AG04450 (cell line): ENCODE results near the gene RGS1. TPM values are rescaled to one million over a fixed set of nuclear protein-coding genes. Genes with fewer than 3 reads are reported as not detected.

Experiments
- CTCF ChIA-PET: fragments of 300-600, 350-600 bp; formaldehyde crosslinking; extraction: SDS; loops from one replicate; lab custom pipeline; 2022; ENCODE audit warnings: antibody characterized with exemption, inconsistent platforms; lab: Charles Lee
- POLR2A ChIA-PET: fragments of 350-600 bp; formaldehyde crosslinking; extraction: SDS; loops from one replicate; lab custom pipeline; 2021; ENCODE audit warnings: antibody characterized with exemption, inconsistent platforms; lab: Yijun Ruan, JAX
- DNase-seq: peaks from one replicate; pipeline ENCODE4 v3.0.0-alpha.2; 2011; ENCODE audit warnings: low read depth, low spot score
- H3K27ac ChIP-seq: one replicate; pipeline ENCODE4 v1.5.1; 2012; ENCODE audit warnings: low read depth, low read length, control low read depth
- H3K27me3 ChIP-seq: one replicate; pipeline ENCODE4 v1.6.0; 2012; ENCODE audit warnings: low read length; ENCODE audit not compliant: control insufficient read depth, insufficient read depth
- H3K4me3 ChIP-seq: 2 replicates; pipeline ENCODE4 v1.5.1; 2011; ENCODE audit warnings: mild to moderate bottlenecking, low read depth, low read length, control low read depth
- H3K9me3 ChIP-seq: 2 replicates; pipeline ENCODE4 v1.5.1; 2012; ENCODE audit warnings: low read length; ENCODE audit not compliant: control insufficient read depth, insufficient read depth
- polyA plus RNA-seq: library from polyadenylated mRNA; depleted of rRNA; stranded (reverse); fragments of >200 nt; gene quantifications from 2 replicates; pipeline ENCODE4 v1.2.3, GENCODE V29; 2011
- TF ChIP-seq, protein P1 (sequence below): IDR thresholded peaks from 2 replicates; pipeline ENCODE4 v1.5.1; 2011; ENCODE audit warnings: low read depth, low read length, control low read depth, inconsistent platforms

Gene RGS1
- polyA plus RNA-seq, 1 experiment, result not detected

GRCh38 chr1:192589813-192590212, 14.2 kb downstream of the RGS1 start:
- CTCF ChIA-PET, result no interaction called here
- Histone ChIP-seq H3K9me3 (no peaks in the 10 kb centered on the region), H3K4me3 (no peak overlapping the region), H3K27me3 (no peaks in the 10 kb centered on the region), H3K27ac (no peak overlapping the region)
- TF ChIP-seq, protein P1, sequence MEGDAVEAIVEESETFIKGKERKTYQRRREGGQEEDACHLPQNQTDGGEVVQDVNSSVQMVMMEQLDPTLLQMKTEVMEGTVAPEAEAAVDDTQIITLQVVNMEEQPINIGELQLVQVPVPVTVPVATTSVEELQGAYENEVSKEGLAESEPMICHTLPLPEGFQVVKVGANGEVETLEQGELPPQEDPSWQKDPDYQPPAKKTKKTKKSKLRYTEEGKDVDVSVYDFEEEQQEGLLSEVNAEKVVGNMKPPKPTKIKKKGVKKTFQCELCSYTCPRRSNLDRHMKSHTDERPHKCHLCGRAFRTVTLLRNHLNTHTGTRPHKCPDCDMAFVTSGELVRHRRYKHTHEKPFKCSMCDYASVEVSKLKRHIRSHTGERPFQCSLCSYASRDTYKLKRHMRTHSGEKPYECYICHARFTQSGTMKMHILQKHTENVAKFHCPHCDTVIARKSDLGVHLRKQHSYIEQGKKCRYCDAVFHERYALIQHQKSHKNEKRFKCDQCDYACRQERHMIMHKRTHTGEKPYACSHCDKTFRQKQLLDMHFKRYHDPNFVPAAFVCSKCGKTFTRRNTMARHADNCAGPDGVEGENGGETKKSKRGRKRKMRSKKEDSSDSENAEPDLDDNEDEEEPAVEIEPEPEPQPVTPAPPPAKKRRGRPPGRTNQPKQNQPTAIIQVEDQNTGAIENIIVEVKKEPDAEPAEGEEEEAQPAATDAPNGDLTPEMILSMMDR, result no peak
- POLR2A ChIA-PET, result interaction anchor here (0.9 kb wide), 1 partner anchor 50 kb away, joined by 3 read pairs; no protein-coding TSS in a partner anchor
- no peak for DNase-seq

- Histone ChIP-seq H3K27me3 (no peaks in the 10 kb centered on the region), H3K4me3 (no peak overlapping the region), H3K9me3 (no peaks in the 10 kb centered on the region), H3K27ac (no peak overlapping the region)
- ChIA-PET CTCF (interaction anchor here (1.7 to 3.0 kb wide), 2 partner anchors 116 to 118 kb away, joined by 5 to 10 read pairs; no protein-coding TSS in a partner anchor), POLR2A (interaction anchor here (0.5 kb wide), 1 partner anchor 38 kb away, joined by 5 read pairs; no protein-coding TSS in a partner anchor)
- TF ChIP-seq, protein P1, result no peak
- DNase-seq, result no peak
These were observed 16.9 kb downstream of the RGS1 start for GRCh38 chr1:192592517-192592916.

DNA sequence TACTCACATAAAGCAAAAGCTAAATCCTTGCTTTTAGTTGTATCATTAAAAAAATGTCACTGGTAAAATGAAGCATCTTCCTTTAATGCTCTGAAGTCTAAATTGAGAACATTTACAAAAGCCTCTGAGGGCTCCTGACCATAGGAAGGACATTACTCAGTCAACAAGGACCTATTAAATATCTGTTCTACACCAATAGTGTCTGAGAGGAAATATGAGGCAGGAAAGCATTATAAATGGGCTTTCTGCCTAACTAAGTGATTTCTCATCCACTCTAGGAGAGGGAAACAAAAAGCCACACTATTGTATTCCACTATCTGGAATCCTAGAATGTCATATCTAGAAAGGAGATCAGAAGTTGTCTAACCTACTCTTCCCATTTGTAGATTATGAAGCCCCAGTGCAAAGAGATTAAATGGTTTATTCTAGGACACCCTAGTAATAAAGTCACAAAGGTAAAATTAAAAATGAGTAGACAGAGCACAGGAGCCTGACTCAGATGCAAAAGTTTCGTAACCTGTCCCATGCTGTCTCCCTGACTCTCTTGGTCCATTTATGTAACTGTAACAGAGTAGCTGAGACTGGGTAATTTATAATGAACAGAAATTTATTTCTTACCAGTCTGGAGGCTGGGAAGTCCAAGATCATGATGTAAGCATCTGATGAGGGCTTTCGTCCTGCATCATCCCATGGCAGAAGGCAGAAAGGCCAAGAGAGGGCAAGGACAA, 17.6 kb downstream of the RGS1 start:
- TF ChIP-seq, protein P1, result no peak
- Histone ChIP-seq H3K27ac (no peak overlapping the region), H3K9me3 (no peaks in the 10 kb centered on the region), H3K27me3 (no peaks in the 10 kb centered on the region), H3K4me3 (no peak overlapping the region)
- DNase-seq, result no peak
- POLR2A ChIA-PET, result no interaction called here
- CTCF ChIA-PET, result interaction anchor here (0.6 to 3.0 kb wide), 3 partner anchors 11 to 119 kb away, joined by 5 to 10 read pairs (median 6); no protein-coding TSS in a partner anchor

DNA sequence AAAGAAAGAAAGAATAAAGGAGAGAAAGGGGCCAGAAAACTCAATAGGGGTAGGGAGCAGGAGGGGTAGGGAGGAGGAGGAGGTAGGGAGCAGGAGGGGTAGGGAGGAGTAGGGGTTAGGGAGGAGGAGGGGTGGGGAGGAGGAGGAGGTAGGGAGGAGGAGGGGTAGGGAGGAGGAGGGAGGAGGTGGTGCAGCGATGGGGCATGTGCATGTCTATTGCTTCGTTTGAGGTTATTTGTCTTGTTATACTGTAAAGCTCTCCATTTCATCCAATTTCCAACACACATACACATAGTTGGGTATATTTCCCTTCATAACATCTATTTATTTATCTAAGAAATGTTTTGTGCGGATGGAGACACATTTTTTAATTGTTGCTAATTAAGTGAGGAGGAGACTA, 19.7 kb downstream of the RGS1 start:
- Histone ChIP-seq H3K27me3 (no peaks in the 10 kb centered on the region), H3K4me3 (no peak overlapping the region), H3K9me3 (no peaks in the 10 kb centered on the region), H3K27ac (no peak overlapping the region)
- no peak for DNase-seq
- CTCF ChIA-PET, result interaction anchor here (0.6 kb wide), 3 partner anchors 122 to 812 kb away, joined by 3 to 4 read pairs (median 3); no protein-coding TSS in a partner anchor
- POLR2A ChIA-PET, result no interaction called here
- TF ChIP-seq, protein P1, result no peak

DNA sequence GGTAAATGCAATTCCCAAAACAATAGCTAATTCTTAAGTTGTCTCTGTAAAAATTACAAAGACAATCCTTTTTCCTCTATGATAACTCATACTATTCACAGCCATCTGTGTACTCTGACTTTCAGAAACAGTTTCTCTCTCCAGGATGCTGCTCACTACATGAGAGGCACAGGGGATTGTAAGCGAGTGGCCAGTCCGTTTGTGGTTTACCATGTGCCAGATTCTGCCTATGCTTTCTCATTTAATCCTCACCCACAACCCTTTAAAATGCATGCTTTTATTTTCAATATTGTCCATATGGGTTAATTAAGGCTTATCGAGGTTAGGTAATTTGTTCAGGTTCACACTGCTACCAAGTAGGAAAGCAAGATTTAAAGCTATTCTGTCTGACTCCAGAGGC, 23.0 kb downstream of the RGS1 start:
- ChIA-PET POLR2A (no interaction called here), CTCF (interaction anchor here (1.5 kb wide), 1 partner anchor 121 kb away, joined by 5 read pairs; no protein-coding TSS in a partner anchor)
- TF ChIP-seq, protein P1, result no peak
- H3K4me3 ChIP-seq, result no peak overlapping the region
- H3K27me3 ChIP-seq, result no peaks in the 10 kb centered on the region
- H3K9me3 ChIP-seq, result no peaks in the 10 kb centered on the region
- no peak overlapping the region for H3K27ac ChIP-seq
- no peak for DNase-seq
